ENCODE results near the gene GRK2. TPM values are rescaled to one million over a fixed set of nuclear protein-coding genes. Genes with fewer than 3 reads are reported as not detected.

Gene GRK2
- total RNA-seq, 1 donor from 2014 or later = 46.8 TPM

DNA sequence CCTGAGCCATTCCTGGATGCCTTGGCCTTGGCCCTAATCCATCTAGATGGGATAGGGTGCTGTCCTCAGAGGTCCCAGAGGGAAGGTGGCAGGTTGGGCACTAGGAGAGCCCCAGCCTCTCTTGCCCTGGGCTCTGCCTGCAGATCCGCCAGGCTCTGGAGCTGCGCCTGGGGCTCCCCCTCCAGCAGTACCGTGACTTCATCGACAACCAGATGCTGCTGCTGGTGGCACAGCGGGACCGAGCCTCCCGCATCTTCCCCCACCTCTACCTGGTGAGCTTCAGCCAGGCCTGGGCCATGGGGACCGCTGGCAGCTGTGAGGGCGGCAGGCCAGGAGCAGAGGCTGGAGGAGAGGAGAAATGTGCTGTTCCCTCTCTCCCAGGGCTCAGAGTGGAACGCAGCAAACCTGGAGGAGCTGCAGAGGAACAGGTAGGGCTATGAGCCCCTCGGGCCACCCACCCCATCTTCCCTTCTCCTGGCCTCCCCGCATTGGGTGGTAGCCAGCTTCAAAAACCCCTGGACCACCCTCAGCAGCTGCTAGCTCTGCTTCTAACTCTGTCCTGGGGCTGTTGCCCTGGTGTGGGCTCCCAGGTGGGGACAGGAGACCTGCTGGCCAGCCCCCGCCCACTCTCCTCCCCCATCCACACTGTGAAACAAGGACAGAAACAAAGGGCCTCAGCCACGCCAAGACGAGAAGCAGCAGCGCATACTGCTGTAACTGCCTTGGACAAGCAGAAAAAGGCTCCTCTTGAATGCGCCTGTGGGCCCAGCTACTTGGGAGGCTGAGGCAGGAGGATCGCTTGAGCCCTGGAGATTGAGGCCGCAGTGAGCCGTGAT is 42.0 kb downstream of the GRK2 start:
- no peak for DNase-seq (ENCODE audit: low read depth)
- H3K4me3 ChIP-seq (ENCODE audit: low read depth, low read length) = no peak overlapping the region
- TF ChIP-seq, protein P1, sequence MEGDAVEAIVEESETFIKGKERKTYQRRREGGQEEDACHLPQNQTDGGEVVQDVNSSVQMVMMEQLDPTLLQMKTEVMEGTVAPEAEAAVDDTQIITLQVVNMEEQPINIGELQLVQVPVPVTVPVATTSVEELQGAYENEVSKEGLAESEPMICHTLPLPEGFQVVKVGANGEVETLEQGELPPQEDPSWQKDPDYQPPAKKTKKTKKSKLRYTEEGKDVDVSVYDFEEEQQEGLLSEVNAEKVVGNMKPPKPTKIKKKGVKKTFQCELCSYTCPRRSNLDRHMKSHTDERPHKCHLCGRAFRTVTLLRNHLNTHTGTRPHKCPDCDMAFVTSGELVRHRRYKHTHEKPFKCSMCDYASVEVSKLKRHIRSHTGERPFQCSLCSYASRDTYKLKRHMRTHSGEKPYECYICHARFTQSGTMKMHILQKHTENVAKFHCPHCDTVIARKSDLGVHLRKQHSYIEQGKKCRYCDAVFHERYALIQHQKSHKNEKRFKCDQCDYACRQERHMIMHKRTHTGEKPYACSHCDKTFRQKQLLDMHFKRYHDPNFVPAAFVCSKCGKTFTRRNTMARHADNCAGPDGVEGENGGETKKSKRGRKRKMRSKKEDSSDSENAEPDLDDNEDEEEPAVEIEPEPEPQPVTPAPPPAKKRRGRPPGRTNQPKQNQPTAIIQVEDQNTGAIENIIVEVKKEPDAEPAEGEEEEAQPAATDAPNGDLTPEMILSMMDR (conservative IDR thresholded peaks at IDR 0.05; ENCODE audit: low read depth, low read length) = no peak

- DNase-seq (ENCODE audit: low read depth) = no peak
- TF ChIP-seq, protein P1 (conservative IDR thresholded peaks at IDR 0.05; ENCODE audit: low read depth, low read length) = no peak
- H3K4me3 ChIP-seq (ENCODE audit: low read depth, low read length) = no peak overlapping the region
Observed at GRCh38 chr11:67309166-67309565, 42.9 kb downstream of the GRK2 start.

GRCh38 chr11:67309661-67310061 is 43.4 kb downstream of the GRK2 start:
- H3K4me3 ChIP-seq (ENCODE audit: low read depth, low read length) = no peak overlapping the region
- no peak for DNase-seq (ENCODE audit: low read depth)
- TF ChIP-seq, protein P1 (conservative IDR thresholded peaks at IDR 0.05; ENCODE audit: low read depth, low read length) = no peak

- TF ChIP-seq, protein P1 (conservative IDR thresholded peaks at IDR 0.05; ENCODE audit: low read depth, low read length) = no peak
- no peak overlapping the region for H3K4me3 ChIP-seq (ENCODE audit: low read depth, low read length)
- no peak for DNase-seq (ENCODE audit: low read depth)
Observed at GRCh38 chr11:67310246-67311050, 44.2 kb downstream of the GRK2 start.

GRCh38 chr11:67311051-67311555 is 44.8 kb downstream of the GRK2 start:
- TF ChIP-seq, protein P1 (conservative IDR thresholded peaks at IDR 0.05; ENCODE audit: low read depth, low read length) = no peak
- DNase-seq (ENCODE audit: low read depth) = no peak
- H3K4me3 ChIP-seq (ENCODE audit: low read depth, low read length) = no peak overlapping the region

DNA sequence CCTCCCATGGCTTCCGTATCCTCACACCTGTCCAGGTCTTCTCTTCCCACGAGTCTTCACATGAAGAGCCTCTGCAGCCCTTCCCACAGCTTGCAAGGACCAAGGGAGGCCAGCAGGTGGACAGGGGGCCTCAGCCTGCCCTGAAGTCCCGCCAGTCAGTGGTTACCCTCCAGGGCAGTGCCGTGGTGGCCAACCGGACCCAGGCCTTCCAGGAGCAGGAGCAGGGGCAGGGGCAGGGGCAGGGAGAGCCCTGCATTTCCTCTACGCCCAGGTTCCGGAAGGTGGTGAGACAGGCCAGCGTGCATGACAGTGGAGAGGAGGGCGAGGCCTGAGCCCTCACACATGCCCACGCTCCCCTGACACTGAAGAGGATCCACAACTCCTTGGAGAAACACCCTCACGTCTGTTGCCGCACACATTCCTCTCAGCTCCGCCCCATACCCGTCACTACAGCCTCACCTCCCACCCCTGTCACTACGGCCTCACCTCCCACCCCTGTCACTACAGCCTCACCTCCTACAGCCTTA is 45.3 kb downstream of the GRK2 start:
- TF ChIP-seq, protein P1 (conservative IDR thresholded peaks at IDR 0.05; ENCODE audit: low read depth, low read length) = no peak
- H3K4me3 ChIP-seq (ENCODE audit: low read depth, low read length) = no peak overlapping the region
- DNase-seq (ENCODE audit: low read depth) = no peak

Data from epithelial cell of proximal tubule (primary cell).